SIG-M5 treated with dmso at 0.1 percent for 504 hours (cell line): ENCODE results near the gene SUGT1.
A peak's percentile ranks its signal among the peaks of the same experiment; 100 is the strongest.
"Not testable (repeated sequence)": the region's sequence is repeated elsewhere in the genome, so short reads cannot be mapped to it uniquely, and the experiment has no call there.

Experiments used
- DNase-seq: peaks from one replicate; lab custom pipeline; 2025; ENCODE audit not compliant: unreplicated experiment; lab: John Stamatoyannopoulos, UW

Gene SUGT1

DNA sequence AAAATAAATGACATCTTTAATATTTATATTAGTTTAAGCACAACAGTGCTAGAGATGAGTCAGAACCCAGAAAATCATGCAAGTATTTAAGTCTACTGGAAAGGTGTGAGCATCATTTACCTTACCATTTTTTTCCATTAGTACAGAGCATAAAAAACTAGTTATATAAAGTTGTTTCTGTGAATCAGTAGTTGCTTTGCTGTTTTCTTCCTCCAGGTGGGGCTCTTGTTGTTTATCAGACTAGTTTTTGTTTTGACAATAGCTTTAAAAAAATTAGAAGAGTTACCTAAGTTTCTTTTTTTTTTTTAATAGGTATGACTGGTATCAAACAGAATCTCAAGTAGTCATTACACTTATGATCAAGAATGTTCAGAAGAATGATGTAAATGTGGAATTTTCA, 12.7 kb downstream of the SUGT1 start:
- DNase-seq = peak; percentile 12

DNA sequence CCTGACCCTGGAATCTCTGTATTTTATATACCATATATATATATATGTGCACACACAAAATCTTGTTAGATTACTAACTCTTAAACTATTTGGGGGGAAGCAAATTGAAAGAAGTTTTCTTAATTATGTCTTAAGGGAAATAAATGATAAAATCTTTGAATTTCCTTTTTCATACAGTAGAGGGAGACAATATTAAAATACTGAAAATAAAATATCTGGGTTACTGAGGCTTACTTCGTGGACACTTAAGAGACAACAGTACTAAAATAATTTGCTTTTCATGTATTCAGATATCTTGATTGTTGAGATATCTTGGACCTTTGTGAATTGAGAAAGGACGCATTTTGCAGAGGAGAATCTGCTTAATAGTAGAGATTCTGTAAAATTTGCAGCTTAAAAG, 17.0 kb downstream of the SUGT1 start:
- no peak for DNase-seq

DNA sequence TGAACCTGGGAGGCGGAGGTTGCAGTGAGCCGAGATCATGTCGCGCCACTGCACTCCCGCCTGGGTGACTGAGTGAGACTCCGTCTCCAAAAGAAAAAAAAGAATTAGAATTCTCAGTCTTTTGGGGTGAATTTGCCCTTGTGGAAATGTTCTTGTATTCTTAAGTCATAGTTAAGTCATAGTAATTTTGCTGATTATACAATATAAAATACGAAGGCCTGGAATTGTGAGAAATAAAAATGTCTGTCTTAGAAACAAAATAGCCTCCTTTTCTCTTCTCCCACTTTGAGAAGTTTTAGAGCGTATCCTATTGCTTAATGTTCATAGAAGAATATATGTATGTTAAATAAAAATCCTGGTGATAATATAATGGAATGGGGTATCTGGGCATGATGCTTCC, 18.1 kb downstream of the SUGT1 start:
- DNase-seq = no peak

DNA sequence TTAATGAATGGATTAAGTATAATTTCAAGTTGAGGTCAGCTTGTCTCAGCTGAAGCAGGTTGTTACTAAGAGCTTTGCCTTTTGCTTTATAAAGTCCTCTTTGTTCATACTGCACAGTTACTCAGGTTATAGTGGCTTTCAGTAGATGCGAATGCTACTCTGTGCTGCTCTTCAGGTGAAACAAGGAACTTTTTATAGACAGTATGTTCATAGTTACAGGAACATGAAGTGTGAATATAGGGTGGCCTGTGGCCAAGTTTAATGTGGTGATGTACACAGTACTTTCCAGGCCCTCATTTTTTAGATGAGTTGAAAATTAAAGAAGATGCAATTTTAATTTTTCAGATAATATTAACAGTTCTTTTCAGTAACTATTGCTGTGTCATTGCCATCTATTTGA, 20.8 kb downstream of the SUGT1 start:
- no peak for DNase-seq

DNA sequence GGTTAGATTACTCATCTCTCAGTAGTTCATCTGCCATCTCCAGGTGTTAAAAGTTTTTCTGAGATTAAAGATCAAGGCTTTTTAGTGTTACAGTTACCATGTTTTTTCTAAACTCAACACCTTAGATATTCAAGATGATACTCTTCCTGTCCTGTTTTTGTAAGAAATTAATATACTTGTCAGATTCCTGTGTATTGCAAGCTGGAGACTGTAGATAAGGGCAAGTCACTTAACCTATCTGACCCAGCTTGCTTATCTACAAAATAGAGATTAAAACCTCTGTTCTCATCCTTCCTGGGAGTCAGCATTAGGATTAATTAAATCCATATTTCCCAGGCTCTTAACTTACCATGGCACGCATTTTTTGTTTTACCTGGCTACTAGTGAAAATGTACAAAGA, 25.2 kb downstream of the SUGT1 start:
- DNase-seq = no peak

DNA sequence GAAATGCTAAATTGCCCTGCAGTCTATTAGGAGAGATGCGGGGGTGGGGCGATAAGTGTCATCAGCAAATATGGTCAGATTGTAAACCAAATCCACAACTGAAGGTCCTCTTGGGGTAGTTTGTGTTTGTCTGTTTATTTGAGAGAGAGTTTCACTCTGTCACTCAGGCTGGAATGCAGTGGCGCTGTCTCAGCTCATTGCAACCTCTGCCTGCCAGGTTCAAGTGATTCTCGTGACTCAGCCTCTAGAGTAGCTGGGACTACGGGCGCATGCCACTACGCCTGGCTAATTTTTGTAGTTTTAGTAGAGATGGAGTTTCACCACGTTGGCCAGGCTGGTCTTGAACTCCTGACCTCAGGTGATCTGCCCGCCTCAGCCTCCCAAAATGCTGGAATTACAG, 33.2 kb downstream of the SUGT1 start:
- DNase-seq = not testable (repeated sequence)

DNA sequence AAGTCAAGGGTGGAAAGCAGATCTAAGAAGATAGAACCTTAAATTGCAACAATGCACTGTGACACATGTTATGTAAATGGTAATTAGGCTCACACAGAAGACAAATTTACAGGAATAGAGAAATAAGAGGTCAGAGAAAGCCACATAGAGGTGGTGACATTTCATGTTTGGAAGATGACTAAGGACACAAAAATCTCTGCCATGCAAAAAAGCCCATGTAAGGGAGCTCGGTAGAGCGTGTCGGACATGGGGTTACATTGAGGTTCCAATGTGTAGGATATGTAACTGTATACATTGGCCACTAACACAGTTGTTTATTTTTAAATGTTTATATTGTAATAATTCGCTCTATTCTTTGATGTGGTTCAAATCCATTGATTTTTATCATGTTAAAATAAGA, 33.7 kb downstream of the SUGT1 start:
- no peak for DNase-seq

DNA sequence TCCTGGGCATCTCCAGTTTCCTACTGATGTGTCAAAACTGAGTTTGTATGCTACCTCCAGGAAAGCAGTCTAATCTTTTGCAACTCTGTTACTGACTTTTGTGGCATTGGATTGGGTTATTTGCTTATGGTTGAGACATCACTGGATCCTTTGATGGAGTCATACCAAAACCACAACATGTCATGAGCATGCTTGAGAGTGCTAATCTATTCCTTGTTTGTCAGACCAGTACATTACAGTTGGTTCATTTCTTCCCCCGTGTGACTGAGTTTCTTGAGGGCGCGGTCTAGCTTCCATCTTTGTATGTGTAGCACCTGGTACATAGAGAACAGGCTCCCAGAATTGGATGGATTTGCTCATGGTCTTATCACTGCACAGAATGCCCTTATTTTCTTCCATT, 43.2 kb downstream of the SUGT1 start:
- DNase-seq = peak; percentile 80

DNA sequence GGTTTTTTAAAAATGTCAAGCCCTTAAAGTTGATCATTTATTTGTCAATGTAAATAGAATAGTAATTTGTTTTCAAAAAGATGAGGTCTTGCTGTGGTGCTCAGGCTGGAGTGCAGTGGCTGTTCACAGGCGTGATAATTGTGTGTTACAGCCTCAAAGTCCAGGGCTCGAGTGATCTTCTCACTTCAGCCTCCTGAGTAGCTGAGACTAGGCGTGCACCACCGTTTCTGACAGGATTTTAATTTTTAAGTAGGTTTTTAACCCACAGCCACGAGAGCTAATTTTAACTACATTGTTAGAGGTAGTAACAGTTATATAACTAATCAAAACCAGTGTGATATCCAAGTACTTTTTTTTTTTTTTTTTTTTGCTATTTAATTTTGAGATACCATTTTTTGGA, 43.9 kb downstream of the SUGT1 start:
- DNase-seq = no peak

DNA sequence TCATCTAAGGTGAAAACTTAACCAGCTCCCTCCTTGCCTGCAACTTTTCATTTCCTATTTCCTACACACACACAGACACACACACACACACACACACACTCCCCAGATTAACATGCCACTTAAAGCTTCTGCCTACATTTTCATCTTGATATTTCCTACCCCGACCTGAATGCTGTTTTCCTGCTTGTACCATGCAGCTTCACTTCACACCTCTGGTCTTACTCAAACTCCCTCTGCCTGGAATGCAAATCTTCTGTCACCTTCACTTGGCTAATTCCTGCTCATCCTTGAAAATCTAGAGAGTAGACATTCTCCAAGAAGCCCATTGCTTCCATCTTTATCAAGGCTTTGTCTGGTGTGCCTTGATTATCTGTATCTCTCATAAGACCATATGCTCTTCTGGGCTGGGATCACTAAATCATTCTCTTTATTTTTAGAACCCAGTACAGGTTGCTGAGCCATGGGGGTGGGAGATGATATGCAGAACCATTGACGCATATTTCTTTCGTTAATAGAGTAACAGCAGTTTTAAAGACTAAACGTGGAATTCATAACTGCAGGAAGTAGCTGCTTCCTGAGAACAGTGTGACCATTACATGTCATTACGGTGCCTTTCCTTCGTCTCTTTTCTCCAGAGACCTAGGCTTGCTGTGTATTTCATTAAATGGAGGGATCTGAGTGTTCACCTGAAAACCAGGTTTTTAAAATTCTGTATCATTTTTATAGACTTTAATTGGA, 49.3 kb downstream of the SUGT1 start:
- DNase-seq = no peak

DNA sequence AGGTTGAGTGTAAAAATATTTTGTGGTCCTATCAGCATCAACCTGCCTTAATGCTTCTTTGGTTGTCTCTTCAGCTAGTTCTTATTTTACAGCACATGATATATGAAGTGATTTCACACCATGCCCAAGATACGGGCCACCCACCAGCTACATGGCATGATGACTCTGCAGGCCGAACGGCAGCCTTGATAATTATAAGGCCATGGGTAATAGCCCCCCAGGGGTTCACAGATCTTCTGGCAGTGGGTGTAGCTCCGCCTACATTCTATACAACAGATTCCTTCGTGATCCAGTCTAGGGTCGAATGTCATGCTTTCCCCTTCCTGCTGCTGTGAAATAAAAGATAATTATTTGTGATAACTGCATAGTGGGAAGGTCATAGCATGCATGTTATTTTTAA, 50.8 kb downstream of the SUGT1 start:
- no peak for DNase-seq

DNA sequence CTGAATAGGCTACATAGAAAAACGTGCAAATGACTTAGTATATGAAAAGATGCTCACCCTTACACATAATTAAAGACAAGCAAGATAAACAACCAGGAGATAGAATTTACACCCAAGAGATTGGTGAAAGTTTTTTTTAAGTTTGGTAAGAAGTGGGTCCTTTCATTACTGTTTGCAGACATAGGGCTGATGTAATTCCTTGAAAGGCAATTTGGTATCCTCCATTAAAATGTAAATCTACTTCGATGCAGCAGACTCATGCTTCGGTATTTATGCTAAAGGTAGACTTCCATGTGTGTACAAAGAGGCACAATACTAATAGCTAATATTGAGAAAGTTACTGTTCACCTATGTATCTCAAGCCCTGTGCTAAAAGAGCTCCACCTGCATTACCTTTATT, 53.4 kb downstream of the SUGT1 start:
- DNase-seq = no peak

DNA sequence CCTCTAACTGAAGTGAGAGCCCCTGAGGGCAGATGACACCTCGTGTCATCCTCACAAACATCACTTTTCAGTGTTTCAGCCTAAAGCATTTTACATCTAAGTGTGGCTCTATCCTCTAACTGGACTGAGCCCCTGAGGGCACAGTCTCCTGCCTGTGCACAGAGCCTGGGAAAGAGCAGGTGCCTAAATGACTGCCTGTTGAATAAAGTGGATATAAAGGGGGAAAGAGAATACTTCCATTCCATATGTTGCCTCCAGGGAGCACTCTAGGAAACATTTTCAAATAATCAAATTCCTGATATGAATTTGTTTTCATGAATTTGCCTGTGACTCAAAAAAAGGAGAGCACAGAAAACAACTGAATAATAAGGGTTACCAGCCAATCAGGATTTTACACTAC, 54.7 kb downstream of the SUGT1 start:
- no peak for DNase-seq

DNA sequence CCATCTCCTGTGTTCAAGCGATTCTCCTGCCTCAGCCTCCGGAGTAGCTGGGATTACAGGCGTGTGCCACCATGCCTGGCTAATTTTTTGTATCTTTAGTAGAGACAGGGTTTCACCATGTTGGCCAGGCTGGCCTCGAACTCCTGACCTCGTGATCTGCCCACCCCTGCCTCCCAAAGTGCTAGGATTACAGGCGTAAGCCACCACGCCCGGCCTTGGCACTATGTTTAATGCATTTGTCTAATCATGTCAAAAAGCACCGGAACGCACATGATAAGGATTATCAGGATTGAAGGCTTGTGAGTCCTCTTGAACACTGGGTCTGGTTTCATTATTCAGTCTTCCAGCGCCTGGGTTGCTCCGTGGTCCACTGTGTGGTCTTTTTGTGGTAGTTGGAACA, 55.6 kb downstream of the SUGT1 start:
- DNase-seq = not testable (repeated sequence)

DNA sequence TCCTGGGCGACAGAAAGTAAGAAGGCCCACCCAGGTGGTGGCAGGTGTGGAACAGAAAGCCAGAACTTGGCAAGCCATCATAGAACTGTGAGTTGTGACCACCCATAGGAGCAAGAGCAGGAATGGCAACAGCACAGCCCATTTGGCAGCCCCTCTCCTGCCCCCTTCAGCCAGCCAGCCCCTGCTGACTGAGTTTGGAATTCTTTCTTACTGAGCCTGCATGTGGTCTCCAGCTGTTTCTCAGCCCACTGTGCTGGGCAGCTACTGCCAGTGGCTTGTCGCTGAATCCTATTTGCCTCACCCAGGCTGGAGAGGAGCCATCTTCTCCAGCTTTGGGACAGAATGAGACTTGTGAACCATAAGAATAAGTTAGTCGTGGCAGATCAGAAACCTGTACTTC, 58.6 kb downstream of the SUGT1 start:
- DNase-seq = no peak

DNA sequence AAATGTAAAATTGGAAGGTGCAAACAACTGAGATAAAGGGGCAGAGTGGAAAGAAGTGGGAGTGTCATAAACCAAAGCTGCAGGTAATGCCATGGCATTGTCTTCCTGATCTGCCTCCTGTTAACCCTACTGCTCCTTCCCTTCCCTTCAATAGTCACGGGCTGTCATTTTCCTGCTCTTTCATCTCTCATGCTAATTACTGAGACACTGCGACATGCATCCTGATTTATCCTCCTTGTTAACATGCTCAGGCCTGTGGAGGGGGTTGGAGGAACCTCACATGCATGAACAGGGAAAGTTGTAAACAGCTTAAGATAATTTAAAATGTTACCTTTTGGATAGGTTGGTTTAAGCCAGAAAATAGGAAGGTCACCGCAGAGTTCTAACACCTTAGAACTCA, 59.7 kb downstream of the SUGT1 start:
- no peak for DNase-seq

DNA sequence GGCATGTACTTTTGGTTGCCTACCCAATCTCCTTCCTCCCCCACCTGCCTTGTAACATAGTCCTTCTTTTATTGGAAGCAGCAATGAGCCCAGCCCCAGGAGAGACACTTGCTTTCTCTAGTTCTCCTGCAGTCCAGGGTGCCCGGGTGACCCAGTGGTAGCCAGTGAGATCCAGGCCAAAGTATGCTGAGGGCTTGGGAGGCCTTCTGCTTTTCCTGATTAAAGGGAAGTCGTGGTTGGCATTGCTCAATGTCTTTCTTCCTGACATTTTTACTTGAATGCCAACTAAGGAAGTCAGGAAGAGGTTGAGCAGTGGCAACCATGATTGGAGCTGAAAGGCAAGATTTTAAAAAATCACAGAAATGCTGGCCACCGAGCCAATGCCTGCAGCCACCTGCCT, 61.3 kb downstream of the SUGT1 start:
- peak; percentile 8 for DNase-seq

DNA sequence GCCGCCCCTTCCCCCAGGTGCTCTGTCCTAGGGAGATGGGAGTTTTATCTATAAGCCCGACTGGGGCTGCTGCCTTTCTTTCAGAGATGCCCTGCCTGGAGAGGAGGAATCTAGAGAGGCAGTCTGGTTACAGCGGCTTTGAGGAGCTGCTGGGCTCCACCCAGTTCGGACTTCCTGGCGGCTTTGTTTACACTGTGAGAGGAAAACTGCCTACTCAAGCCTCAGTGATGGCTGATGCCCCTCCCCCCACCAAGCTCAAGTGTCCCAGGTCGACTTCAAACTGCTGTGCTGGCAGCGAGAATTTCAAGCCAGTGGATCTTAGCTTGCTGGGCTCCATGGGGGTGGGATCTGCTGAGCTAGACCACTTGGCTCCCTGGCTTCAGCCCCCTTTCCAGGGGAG, 68.3 kb downstream of the SUGT1 start:
- not testable (repeated sequence) for DNase-seq

DNA sequence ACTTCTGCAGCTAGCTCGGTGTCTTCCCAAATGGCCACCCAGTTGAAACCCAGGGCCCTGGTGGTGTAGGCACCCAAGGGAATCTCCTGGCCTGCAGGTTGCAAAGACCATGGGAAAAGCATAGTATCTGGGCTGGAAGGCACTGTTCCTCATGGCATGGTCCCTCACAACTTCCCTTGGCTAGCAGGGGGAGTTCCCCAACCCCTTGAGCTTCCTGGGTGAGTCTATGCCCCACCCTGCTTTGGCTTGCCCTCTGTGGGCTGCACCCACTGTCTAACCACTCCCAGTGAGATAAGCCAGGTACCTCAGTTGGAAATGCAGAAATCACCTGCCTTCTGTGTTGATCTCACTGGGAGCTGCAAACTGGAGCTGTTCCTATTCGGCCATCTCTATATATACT, 68.7 kb downstream of the SUGT1 start:
- DNase-seq = not testable (repeated sequence)

DNA sequence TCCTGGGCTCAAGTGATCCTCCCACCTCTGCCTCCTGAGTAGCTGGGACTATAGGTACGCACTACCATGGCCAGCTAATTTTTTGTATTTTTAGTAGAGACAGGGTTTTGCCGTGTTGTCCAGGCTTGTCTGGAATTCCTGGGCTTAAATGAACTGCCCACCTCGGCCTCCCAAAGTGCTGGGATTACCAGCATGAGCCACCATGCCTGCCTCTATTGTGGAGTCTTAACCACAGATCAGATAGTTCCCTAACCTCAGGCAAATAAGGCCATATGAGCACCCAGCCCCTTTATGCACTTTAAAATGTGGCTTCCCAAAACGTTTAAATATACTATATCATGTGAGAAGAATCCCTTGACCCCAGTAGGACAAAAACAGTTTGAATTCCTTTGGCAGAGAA, 70.5 kb downstream of the SUGT1 start:
- no peak for DNase-seq

DNA sequence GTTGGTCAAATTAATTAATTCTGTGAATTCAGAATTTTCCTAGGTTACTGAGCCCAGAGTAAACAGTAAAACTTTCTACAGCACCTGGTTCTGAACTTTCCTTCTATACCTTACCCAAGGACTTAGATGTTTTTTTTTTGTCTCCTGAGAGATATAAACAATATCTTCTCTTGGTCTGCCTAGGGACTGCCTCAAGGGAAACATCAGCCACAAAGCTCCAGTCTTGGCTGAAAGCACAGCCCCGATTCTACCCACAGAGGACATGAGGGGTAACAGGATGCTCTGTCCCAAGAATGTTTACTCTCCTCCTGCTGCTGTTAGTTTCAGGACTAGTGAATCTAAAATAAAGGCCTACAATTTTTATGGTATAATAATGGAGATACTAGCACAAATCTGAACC, 72.7 kb downstream of the SUGT1 start:
- no peak for DNase-seq

DNA sequence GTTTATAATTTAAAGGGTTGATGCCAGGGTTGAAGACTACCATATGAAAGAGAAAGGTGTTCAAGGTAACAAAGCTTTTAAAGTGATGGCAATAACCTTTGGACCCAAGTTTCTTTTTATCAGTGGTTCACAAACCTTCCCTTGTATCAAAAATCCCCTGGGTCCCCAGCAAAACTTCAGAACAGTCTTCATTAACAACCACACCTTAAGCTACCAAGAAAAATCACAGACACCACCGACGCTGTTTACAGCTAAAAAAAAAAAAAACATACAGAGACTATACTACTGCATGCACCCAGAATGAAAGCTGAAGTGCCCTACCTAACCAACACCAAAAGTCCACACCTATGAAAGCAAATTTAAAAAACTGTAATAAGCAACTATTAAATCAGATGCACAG, 73.6 kb downstream of the SUGT1 start:
- DNase-seq = no peak

DNA sequence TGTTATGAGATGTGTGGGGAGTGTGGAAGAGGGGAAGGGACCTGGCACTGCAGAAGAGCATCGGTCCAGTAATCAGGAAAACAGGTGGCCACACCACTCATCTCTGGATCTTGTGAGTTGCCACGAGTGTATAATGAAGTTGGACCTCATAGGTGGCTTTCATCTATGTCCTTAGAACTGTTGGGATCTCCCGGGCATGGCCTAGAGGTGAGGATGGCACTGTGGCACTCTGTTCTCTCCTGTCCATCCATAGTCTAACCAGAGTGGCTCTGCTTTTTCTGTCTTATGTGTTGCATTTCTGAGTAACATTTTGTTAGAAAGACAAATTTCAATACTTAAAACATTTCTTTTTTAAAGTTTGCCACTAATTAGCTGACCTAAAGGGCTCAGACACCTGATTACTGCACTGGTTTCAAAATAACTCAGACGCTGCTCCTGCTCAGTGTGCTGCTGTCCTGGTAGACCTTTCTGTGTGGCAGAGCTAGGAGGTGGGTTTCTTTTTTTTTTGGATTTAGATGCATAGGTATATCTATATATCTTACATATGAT, 81.5 kb downstream of the SUGT1 start:
- no peak for DNase-seq
